HUES64 (cell line): ENCODE results near the gene NDUFB6. TPM values are rescaled to one million over a fixed set of nuclear protein-coding genes. Genes with fewer than 3 reads are reported as not detected.
"Not testable (repeated sequence)": the region's sequence is repeated elsewhere in the genome, so short reads cannot be mapped to it uniquely, and the experiment has no call there.

Source experiments
- H3K27ac ChIP-seq: 2 replicates; pipeline ENCODE4 v1.7.0; 2013; ENCODE audit warnings: low read depth, low read length, inconsistent platforms
- H3K27me3 ChIP-seq: 2 replicates; pipeline ENCODE4 v1.6.1; 2013; ENCODE audit warnings: mild to moderate bottlenecking, low read length; ENCODE audit not compliant: insufficient read depth
- H3K36me3 ChIP-seq: 2 replicates; pipeline ENCODE4 v1.6.1; 2013; ENCODE audit warnings: mild to moderate bottlenecking, low read length; ENCODE audit not compliant: insufficient read depth
- H3K4me1 ChIP-seq: 2 replicates; pipeline ENCODE4 v1.6.1; 2013; ENCODE audit warnings: mild to moderate bottlenecking, low read length, moderate library complexity; ENCODE audit not compliant: insufficient read depth
- H3K4me3 ChIP-seq: 2 replicates; pipeline ENCODE4 v1.5.1; 2013; ENCODE audit warnings: mild to moderate bottlenecking, low read length, moderate library complexity
- H3K9ac ChIP-seq: 2 replicates; pipeline ENCODE4 v1.6.1; 2013; ENCODE audit warnings: mild to moderate bottlenecking, low read depth, low read length
- H3K9me3 ChIP-seq: 2 replicates; pipeline ENCODE4 v1.6.1; 2013; ENCODE audit warnings: low read depth, low read length; ENCODE audit not compliant: insufficient read depth
- WGBS: fragments of 150-250, 120-280 bp; methylation state at CpG from one replicate; pipeline ENCODE4 v1.1.7; 2013; ENCODE audit warnings: missing lambda C conversion rate; 5-methylcytosine and 5-hydroxymethylcytosine counted together
- polyA plus RNA-seq, 2 experiments: library from polyadenylated mRNA; stranded (reverse); fragments of 50-300 nt; gene quantifications; one replicate each; pipeline ENCODE4 v1.2.3, GENCODE V29; 2013

Gene NDUFB6
- 76.8 TPM for polyA plus RNA-seq (2013, experiment 1 of 2)
- polyA plus RNA-seq (2013, experiment 2 of 2), result 79.8 TPM

- WGBS, result under 1% methylated on average over 36 of the region's 36 CpGs
- peak within 1 kb of the TSS; percentile 79 for H3K4me3 ChIP-seq
- H3K4me1 ChIP-seq, result peaks cover 15% of the 10 kb centered on the region; the same call in 1 of the 2 replicates
- no peaks in the 10 kb centered on the region for H3K27me3 ChIP-seq
- peaks cover 11% of the 10 kb centered on the region for H3K36me3 ChIP-seq
- peak within 1 kb of the TSS; percentile 88 for H3K9ac ChIP-seq
- no peaks in the 10 kb centered on the region for H3K9me3 ChIP-seq
- H3K27ac ChIP-seq, result peak within 1 kb of the TSS; percentile 75
Observed at GRCh38 chr9:32572900-32573523, at the start of gene NDUFB6. TSS of gene NDUFB6 (minus strand) at chr9:32573159. CDS start at chr9:32573060, 99 bp downstream.

- H3K4me3 ChIP-seq, result no peak overlapping the region
- H3K4me1 ChIP-seq, result no peaks in the 10 kb centered on the region
- H3K9me3 ChIP-seq, result no peaks in the 10 kb centered on the region
- 86% methylated on average over 5 of the region's 5 CpGs for WGBS
- H3K27ac ChIP-seq, result no peak overlapping the region
- H3K9ac ChIP-seq, result no peak overlapping the region
- no peaks in the 10 kb centered on the region for H3K27me3 ChIP-seq
- no peaks in the 10 kb centered on the region for H3K36me3 ChIP-seq
Observed at GRCh38 chr9:32618261-32618660, 45.3 kb upstream of the NDUFB6 start.

GRCh38 chr9:32606811-32607210 is 33.9 kb upstream of the NDUFB6 start:
- Histone ChIP-seq H3K9ac (no peak overlapping the region), H3K9me3 (no peaks in the 10 kb centered on the region), H3K27ac (no peak overlapping the region), H3K4me1 (no peaks in the 10 kb centered on the region), H3K36me3 (no peaks in the 10 kb centered on the region), H3K27me3 (no peaks in the 10 kb centered on the region), H3K4me3 (no peak overlapping the region)
- WGBS, result 97% methylated on average over 2 of the region's 2 CpGs

GRCh38 chr9:32603914-32604852 is 31.2 kb upstream of the NDUFB6 start:
- no peaks in the 10 kb centered on the region for H3K9me3 ChIP-seq
- no peaks in the 10 kb centered on the region for H3K36me3 ChIP-seq
- WGBS, result 90% methylated on average over 11 of the region's 12 CpGs
- no peaks in the 10 kb centered on the region for H3K27me3 ChIP-seq
- H3K9ac ChIP-seq, result no peak overlapping the region
- H3K27ac ChIP-seq, result no peak overlapping the region
- no peak overlapping the region for H3K4me3 ChIP-seq
- H3K4me1 ChIP-seq, result no peaks in the 10 kb centered on the region

- WGBS, result 97% methylated on average over 2 of the region's 3 CpGs
Observed at GRCh38 chr9:32599021-32599420, 26.1 kb upstream of the NDUFB6 start.

GRCh38 chr9:32596936-32597335 is 24.0 kb upstream of the NDUFB6 start:
- Histone ChIP-seq H3K4me3 (no peak overlapping the region), H3K27ac (no peak overlapping the region), H3K27me3 (no peaks in the 10 kb centered on the region), H3K9me3 (no peaks in the 10 kb centered on the region), H3K36me3 (no peaks in the 10 kb centered on the region), H3K9ac (no peak overlapping the region), H3K4me1 (no peaks in the 10 kb centered on the region)

More at GRCh38 chr9:32599021-32599420, 26.1 kb upstream of the NDUFB6 start:
- H3K36me3 ChIP-seq, H3K4me3 ChIP-seq, H3K27ac ChIP-seq, H3K27me3 ChIP-seq, H3K9ac ChIP-seq, H3K4me1 ChIP-seq, H3K9me3 ChIP-seq: not testable (repeated sequence)

- Histone ChIP-seq H3K4me3 (no peak overlapping the region), H3K4me1 (no peaks in the 10 kb centered on the region), H3K36me3 (no peaks in the 10 kb centered on the region), H3K9me3 (no peaks in the 10 kb centered on the region), H3K27ac (no peak overlapping the region), H3K27me3 (no peaks in the 10 kb centered on the region), H3K9ac (no peak overlapping the region)
- 87% methylated on average over 4 of the region's 4 CpGs for WGBS
Observed at GRCh38 chr9:32596096-32596865, 23.3 kb upstream of the NDUFB6 start.

- H3K27me3 ChIP-seq, result no peaks in the 10 kb centered on the region
- H3K9ac ChIP-seq, result no peak overlapping the region
- H3K4me1 ChIP-seq, result no peaks in the 10 kb centered on the region
- no peaks in the 10 kb centered on the region for H3K9me3 ChIP-seq
- H3K27ac ChIP-seq, result no peak overlapping the region
- H3K4me3 ChIP-seq, result no peak overlapping the region
- H3K36me3 ChIP-seq, result no peaks in the 10 kb centered on the region
- no CpG with 5 or more reads among the region's 1 CpG for WGBS
Observed at GRCh38 chr9:32590898-32591297, 17.9 kb upstream of the NDUFB6 start.

- WGBS, result 93% methylated on average over 2 of the region's 2 CpGs
- Histone ChIP-seq H3K4me1 (no peaks in the 10 kb centered on the region), H3K9ac (no peak overlapping the region)
Observed at GRCh38 chr9:32590476-32590875, 17.5 kb upstream of the NDUFB6 start.

GRCh38 chr9:32589083-32589723 is 16.2 kb upstream of the NDUFB6 start:
- Histone ChIP-seq H3K36me3 (no peaks in the 10 kb centered on the region), H3K27ac (no peak overlapping the region), H3K9me3 (no peaks in the 10 kb centered on the region), H3K27me3 (no peaks in the 10 kb centered on the region), H3K4me1 (no peaks in the 10 kb centered on the region), H3K9ac (no peak overlapping the region), H3K4me3 (no peak overlapping the region)
- WGBS, result 72% methylated on average over 5 of the region's 6 CpGs

More at GRCh38 chr9:32590476-32590875, 17.5 kb upstream of the NDUFB6 start:
- H3K4me3 ChIP-seq, result no peak overlapping the region
- H3K27ac ChIP-seq, result no peak overlapping the region
- H3K36me3 ChIP-seq, result no peaks in the 10 kb centered on the region
- no peaks in the 10 kb centered on the region for H3K9me3 ChIP-seq
- no peaks in the 10 kb centered on the region for H3K27me3 ChIP-seq
